A673 (cell line): ENCODE measurements around the gene RGS3.

Experiments used
- CTCF ChIP-seq: fragments of 300-800, 200-600 bp; sonication (generic); conservative IDR thresholded peaks from 2 replicates; pipeline ENCODE4 v1.5.1; 2017; ENCODE audit warnings: low read depth, mild to moderate bottlenecking, antibody characterized with exemption, low read length, moderate library complexity, mixed read lengths
- EZH2 ChIP-seq: fragments of 200-600 bp; sonication (generic); IDR thresholded peaks from 2 replicates; pipeline ENCODE4 v1.6.1; 2017; ENCODE audit warnings: borderline replicate concordance, low read depth, mild to moderate bottlenecking, mixed read lengths, antibody characterized with exemption, low read length; ENCODE audit not compliant: poor library complexity, severe bottlenecking

GRCh38 chr9:113538701-113539430, 75.3 kb downstream of the RGS3 start:
- TF ChIP-seq CTCF = no peak
- no peak for TF ChIP-seq EZH2
